Measurements from ENCODE around the gene IMMP2L.

The IMMP2L gene

DNA sequence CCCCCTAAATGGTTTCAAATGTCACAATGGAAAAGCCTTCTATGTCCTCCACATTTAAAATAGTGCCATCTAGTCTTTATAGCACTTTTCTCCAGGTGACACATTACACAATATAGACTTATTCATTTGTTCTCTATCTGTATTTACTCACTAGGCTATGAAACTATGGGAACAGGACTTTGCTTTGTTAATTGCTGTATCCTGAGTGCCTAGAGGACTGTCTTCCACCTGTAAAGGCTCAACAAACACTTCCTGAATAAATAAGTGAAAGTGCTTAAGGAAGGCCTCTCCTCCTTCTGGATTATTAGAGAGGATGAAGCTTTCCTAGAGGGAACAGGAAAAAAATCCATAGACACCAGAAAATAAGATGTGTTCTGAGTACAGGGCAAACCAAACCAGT lies 868.9 kb downstream of the IMMP2L start:
- H3K4me3 ChIP-seq (ENCODE audit: low read depth, low read length): no peak overlapping the region
- no peak for DNase-seq (ENCODE audit: low read depth)
- TF ChIP-seq, protein P1, sequence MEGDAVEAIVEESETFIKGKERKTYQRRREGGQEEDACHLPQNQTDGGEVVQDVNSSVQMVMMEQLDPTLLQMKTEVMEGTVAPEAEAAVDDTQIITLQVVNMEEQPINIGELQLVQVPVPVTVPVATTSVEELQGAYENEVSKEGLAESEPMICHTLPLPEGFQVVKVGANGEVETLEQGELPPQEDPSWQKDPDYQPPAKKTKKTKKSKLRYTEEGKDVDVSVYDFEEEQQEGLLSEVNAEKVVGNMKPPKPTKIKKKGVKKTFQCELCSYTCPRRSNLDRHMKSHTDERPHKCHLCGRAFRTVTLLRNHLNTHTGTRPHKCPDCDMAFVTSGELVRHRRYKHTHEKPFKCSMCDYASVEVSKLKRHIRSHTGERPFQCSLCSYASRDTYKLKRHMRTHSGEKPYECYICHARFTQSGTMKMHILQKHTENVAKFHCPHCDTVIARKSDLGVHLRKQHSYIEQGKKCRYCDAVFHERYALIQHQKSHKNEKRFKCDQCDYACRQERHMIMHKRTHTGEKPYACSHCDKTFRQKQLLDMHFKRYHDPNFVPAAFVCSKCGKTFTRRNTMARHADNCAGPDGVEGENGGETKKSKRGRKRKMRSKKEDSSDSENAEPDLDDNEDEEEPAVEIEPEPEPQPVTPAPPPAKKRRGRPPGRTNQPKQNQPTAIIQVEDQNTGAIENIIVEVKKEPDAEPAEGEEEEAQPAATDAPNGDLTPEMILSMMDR (IDR thresholded peaks at IDR 0.05; ENCODE audit: insufficient read depth, low read depth, low read length, missing control alignments): no peak

DNA sequence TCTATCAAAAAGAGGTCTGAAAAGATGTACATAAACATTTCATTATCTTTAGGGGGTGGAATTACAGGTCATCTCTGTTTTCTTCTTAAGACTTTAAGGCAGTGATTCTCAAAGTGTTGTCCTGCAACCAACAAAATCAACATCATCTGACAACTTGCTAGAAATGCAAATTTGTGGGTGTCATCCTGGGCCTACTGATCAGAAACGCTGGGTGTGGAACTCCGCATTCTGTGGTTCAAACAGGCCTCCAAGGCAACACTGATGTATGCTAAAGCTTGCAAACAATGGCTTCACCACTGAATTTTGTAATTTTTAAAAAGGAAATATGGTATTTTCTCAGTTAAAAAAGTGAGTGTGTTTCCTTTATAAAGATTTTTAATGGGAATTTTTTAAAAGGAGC lies 873.4 kb downstream of the IMMP2L start:
- no peak for DNase-seq (ENCODE audit: low read depth)
- no peak overlapping the region for H3K4me3 ChIP-seq (ENCODE audit: low read depth, low read length)
- TF ChIP-seq, protein P1 (IDR thresholded peaks at IDR 0.05; ENCODE audit: insufficient read depth, low read depth, low read length, missing control alignments): no peak

DNA sequence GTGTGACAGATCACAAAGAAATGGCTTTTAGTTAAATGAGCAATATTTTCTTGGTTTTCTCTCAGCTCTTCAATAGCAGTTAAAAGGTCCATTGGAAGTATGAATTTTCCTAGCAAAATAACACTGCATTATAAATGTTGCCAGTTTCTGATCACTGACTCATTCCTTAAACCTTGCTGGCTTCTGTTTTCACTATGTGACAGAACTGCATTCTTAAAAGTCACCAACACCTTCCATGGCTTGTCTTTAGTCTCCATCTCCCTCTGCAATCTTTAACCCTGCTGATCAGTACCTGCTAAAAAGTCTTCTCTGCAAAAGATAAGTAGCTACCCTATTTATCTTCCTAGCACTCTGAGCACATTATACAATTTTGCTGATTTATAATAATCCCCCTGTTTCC lies 876.4 kb downstream of the IMMP2L start:
- TF ChIP-seq, protein P1 (IDR thresholded peaks at IDR 0.05; ENCODE audit: insufficient read depth, low read depth, low read length, missing control alignments): no peak
- no peak overlapping the region for H3K4me3 ChIP-seq (ENCODE audit: low read depth, low read length)
- no peak for DNase-seq (ENCODE audit: low read depth)

DNA sequence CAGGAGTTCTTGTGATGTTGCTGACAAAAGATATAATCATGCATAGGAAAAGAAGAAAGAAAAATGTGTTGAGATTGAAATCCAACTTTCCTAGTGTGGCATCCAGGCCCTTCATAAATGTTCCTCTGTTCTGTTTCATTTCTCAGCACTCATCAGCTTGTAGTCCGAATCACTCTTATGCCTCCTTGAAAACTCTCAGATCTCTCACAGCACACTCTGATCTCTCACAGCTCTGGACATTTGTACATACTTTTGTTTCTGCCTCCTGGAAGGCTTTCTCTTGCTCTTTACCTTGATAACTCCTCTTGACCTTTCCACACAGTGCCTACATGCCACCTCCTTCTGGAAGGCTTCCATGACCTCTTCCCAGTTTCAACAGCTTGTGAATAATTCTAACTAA lies 880.4 kb downstream of the IMMP2L start:
- no peak for DNase-seq (ENCODE audit: low read depth)
- TF ChIP-seq, protein P1 (IDR thresholded peaks at IDR 0.05; ENCODE audit: insufficient read depth, low read depth, low read length, missing control alignments): no peak
- H3K4me3 ChIP-seq (ENCODE audit: low read depth, low read length): no peak overlapping the region

DNA sequence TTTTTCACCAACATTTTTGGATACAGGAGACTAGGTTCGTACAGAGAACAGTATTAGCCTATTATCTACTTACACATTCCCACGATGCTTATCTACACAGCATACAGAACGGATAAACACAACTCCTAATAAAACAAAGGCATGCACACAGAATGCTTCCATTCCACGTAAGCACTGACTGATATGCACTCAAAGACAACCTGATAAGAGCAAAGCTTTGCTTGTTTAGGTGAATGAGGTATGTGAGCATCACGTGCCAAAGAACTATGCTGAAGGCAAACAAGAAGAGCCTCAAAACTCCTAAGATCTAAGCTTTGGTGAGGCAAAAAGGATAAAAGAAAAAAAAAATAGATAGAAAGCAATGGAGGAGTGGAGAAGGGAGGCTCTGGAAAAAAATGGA lies 884.9 kb downstream of the IMMP2L start:
- no peak overlapping the region for H3K4me3 ChIP-seq (ENCODE audit: low read depth, low read length)
- TF ChIP-seq, protein P1 (IDR thresholded peaks at IDR 0.05; ENCODE audit: insufficient read depth, low read depth, low read length, missing control alignments): no peak
- DNase-seq (ENCODE audit: low read depth): no peak

DNA sequence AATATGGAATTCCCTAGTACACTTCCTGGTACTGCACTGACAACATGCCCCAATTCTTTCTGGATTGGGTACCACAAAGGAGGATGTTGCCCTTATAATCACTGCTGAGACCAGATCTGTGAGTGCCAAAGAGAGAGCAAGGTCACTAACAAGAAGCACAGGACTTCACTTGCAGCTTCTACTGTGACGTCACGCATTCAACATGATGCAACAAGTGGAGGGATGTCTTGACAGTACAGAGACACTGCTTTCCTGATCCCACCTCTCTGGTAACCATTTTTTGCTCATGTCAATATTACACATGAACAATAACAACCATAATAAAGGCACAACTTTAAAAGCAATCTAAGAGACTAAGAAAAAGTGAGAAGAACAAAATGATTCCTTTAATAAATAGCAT lies 885.5 kb downstream of the IMMP2L start:
- TF ChIP-seq, protein P1 (IDR thresholded peaks at IDR 0.05; ENCODE audit: insufficient read depth, low read depth, low read length, missing control alignments): no peak
- no peak overlapping the region for H3K4me3 ChIP-seq (ENCODE audit: low read depth, low read length)
- DNase-seq (ENCODE audit: low read depth): no peak

DNA sequence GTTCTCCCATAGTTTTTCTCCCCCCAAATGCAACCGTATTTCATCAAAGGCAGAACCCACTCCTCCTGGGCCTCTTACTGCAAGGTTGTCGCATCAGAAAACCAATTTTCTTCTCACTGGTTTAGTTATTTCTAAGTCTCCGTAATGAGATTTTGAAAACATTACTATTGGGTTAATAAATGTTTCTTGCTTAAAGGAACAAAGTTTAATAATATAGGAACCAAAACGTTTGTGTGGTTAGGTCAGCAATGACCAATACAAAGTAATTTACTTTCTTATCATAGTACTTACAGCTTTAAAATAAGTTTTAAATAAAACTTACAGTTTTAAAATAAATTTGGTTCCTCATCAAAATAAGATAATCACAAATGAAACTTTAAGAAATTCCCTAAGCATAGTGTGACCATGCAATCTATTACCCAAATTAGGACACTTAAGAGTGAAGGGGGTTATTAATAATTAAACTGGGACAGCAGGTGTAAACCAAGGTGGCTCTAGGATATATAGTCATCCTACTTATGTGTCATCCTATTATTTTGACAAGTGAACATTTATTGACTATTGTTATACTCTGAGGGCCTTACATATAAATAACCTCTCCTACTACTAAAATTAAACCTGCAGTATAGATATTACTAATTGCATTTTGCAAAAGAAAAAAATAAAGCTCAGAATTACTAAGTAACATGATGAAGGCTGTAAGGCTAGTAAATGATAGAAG lies 886.7 kb downstream of the IMMP2L start:
- DNase-seq (ENCODE audit: low read depth): no peak
- no peak overlapping the region for H3K4me3 ChIP-seq (ENCODE audit: low read depth, low read length)
- TF ChIP-seq, protein P1 (IDR thresholded peaks at IDR 0.05; ENCODE audit: insufficient read depth, low read depth, low read length, missing control alignments): no peak
